HG02642 (cell line): ENCODE results near the gene ATXN7L1.
"Not testable (repeated sequence)": the region's sequence is repeated elsewhere in the genome, so short reads cannot be mapped to it uniquely, and the experiment has no call there.

Experiments used
- ATAC-seq: cut with Tn5 transposase; IDR thresholded peaks from one replicate; pipeline ENCODE4 v1.9.1; 2021; ENCODE audit warnings: mild to moderate bottlenecking; ENCODE audit not compliant: unreplicated experiment, poor library complexity

Gene ATXN7L1

DNA sequence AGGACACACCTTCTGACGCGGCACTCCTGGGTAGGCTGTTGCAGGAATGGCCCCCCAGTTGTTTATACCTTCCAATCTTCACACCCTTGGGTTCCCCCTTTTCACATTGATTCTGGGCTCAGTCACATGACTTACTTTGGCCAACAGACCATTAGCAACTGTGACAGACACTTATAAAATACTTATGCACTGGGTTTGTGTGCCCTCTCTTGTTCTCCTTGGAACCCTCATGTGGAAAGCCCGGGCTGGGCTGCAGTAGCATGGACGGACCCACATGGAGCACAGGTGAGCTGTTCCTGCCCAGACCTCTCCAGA, 69.0 kb downstream of the ATXN7L1 start:
- no peak for ATAC-seq

DNA sequence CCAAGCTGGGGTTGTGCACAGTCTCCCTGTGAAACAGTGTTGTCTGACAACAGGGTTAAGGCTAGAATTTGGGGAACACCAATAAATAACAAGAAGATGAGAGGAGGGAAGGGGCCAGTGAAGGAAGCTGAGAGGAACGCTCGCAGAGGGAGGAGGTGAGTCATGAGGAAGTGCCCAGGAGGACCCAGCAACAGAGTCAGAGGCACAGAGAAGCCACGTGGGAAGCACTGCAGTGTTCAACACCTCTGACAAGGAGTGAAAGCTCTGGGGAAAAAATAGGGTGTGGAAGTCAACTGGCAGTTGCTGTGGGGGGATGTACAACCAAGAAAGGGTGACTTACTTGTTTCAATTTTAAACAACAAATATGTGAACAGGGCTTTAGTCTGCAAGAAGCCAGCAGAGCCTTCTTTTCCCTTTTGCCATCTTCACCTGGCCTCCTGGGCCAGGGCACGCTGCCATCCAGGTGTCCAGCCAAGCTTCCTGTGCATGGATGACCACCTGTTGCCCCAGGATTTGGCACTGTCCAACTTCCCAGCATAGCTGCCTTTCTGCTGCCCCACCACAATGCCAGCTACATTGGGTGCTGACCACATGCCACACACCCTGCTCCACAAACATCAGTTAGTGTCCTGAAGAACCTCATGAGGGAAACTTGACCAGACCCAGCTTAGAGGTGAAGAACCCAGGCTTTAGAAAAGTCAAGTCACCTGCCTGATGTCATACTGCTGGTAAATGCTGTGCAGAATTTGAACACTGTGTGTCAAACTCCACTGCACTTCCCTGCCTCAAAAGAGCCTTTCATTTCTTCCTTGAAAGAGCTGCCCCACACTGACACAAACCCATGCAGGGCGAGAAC, 69.6 kb downstream of the ATXN7L1 start:
- peak; percentile 37 for ATAC-seq

DNA sequence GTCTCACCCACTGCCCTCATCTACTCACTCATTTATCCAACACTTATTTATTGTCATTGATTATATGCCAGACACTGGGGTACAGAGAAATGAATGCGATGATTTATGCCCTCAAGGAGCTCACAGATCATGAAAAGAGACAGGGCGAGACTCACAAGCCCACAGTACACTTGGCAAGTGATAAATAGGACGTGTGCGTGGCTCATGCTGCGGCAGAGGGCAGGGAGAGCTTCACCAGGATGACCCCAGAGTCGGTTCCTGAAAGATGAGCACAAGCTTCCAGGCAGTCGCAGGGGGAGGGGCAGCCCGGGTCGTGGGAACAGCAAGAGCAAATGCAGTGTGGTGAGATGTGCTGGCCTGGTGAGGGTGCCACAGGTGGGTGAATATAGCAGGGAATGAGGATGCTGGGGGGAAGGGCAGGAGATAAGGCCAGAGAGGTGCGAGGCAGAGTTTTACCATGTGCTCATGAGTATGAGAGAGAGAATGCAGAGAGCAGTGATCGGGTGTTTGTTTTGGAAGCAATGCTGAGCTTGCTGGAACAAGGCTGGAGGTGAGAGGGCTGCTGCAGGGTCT, 70.9 kb downstream of the ATXN7L1 start:
- ATAC-seq: no peak

DNA sequence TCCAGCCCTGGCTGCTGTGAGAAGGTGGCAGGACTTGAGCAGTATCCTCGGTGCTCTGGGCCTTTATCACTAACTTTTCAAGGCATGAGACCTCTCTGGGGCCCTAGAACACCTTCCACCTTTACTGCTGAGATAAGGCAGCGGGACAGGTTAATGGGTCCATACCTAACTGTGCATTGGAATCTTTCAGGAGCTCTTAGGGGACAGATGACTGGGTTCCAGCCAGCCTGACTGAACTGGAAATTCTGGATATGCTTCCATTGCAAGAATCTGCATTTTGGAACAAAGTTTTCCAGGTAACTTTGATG, 73.0 kb downstream of the ATXN7L1 start:
- no peak for ATAC-seq

DNA sequence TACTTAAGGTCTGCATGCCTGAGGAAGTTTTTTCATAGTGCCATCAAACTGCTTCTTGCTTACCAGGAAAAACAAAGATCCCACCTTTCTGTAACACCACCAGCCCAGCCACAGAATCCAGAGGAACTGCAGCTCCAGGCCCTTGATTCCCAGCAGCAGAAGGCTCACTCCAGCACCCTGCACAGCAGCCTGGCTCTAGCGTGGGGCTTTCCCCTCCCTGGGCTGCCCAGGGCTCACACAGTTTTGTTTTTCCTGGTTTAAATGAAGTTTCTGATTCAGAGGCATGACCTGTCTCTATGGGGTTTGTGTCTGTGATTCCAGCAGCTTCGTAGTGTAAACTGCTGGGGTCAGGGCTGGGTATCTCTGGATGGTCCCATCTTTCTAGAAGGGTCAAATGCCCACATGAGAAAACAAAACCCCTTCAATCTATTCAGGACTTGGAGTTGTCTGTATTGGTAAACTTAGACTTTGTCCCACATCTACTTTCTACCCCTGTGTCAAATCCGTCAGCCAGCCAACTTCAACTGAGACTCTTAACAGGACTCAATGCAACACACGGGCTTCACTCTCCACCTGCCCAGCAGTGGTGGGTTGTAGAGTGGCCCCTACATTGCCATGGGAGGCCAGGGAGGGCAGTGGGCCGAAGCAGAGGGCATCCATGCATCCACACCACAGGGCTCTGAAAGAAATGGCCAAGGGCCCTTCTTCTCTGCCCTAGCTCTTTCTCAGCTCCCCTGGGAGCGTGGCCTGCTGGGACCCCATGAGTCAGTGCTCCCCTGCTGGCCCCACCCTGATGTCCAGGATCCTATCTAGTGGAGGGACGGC, 73.6 kb downstream of the ATXN7L1 start:
- ATAC-seq: no peak

DNA sequence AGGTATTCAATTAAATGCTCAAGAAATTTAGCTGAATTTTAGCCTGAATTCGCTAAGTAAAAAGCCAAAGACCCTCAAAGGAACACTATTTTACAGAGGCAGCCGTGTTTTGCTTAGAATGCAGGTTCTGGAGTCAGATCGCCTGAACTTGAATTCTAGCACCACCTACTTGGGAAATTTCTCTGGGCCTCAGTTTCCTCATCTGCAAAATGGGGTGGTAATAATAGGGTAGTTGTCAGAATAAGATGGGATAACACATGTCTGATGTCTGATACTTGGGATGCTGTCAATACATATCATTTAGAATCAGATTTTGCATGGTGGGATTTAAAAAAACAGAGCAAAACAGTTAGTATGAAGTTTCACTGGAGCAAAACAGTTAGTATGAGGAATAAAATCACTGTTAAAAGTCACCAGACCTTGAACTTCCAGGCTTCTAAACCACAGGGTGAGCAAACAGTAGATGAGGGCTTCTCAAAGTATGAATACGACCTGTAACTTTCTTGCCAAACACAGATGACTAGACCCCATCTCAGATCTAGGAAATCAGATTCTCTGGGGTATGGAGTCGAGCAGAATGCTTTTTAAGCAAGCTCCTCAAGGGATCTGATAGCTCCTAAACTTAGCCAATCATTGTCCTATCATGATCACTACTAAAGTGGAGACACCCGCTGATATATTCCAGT, 75.4 kb downstream of the ATXN7L1 start:
- no peak for ATAC-seq

DNA sequence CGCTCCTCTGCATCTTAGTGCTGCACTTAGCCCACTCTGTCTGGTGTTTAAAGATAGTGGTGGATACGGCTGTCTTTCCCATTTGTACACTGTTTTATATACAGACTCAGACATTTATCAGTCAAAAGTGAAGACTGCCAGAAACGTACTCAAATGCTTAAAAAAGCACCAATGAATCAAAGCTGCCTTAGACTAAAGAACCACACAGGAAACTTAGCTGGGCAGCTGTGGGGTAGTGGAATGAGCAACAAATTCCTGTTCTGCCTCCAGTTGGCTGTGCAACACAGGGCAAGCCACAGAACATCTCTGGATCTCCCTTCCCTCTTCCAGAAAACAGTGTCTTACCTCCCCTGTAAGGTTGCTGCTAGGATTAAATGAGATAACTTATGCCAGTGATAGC, 76.0 kb downstream of the ATXN7L1 start:
- peak; percentile 70 for ATAC-seq

DNA sequence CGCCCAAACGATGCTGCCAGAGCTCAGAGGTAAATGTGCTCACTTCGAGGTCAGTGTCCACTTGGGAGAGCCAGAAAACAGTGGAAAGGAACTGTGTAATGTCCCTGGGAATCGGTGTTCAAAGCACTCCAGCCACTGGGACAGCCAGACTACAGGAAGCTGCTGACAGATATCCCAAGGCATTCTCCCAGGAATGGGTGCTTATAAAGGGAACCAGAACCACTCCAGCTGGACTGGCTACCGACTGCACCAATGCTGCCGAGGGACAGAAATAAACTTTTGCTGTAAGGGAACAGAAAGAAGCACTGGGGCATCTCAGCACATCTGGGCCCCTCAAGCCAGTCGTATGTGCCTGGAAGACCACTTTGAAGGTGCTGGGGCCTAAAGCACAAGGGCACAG, 76.7 kb downstream of the ATXN7L1 start:
- ATAC-seq: no peak

DNA sequence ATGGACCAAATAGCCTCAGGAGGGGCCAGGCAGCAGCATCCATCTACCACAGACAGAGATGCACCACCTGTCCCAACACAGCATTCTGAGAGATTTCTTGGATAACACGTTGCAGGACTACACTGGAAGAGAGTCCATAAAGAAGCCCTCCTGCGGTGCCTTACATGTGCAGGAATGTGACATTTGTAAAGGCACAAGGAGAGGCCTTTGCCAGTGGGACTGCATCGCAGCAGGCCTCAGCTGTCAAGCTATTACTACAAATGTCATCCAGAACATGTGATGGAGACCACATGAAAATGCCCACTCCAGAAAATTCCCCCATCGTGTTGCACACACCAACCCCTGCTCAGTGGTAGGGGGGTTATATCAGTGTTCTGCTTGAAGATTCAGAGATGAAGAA, 77.4 kb downstream of the ATXN7L1 start:
- no peak for ATAC-seq

DNA sequence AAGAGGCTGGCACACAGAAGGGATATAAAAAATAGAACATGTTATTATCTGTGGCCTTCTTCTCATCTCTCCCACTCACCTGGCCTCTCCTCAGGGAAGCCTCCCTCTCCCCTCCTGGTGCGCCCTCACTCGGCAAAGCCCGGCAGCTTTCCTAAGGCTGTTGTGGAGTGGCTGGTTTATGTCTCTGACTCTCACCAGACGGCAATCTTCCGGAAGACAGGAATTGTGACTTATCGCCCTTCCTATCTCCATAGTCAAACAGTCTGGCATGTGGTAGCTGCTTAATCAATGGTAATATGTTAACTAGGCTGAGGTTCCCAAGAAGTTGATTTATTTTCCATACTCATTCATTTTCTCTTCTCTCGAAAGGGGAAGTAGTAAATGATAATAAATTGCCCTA, 78.7 kb downstream of the ATXN7L1 start:
- no peak for ATAC-seq

DNA sequence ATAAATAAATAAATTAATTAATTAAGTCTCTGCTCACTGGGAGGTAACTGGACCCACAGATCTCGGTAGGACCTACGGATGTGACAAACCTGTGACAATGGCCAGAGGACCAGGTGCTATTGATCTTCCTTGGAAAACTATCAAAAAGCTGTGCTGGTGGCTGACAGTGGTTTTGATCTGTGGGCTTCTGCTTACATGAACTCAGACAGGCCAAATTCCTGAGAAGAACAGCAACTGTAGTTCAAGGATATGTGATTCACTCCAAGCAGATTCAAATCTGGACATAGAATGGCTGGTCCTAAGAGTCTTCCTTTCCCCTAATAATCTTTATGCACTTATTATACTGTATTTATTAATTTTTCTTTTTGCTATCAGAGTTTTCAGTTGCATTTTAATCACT, 80.0 kb downstream of the ATXN7L1 start:
- no peak for ATAC-seq

DNA sequence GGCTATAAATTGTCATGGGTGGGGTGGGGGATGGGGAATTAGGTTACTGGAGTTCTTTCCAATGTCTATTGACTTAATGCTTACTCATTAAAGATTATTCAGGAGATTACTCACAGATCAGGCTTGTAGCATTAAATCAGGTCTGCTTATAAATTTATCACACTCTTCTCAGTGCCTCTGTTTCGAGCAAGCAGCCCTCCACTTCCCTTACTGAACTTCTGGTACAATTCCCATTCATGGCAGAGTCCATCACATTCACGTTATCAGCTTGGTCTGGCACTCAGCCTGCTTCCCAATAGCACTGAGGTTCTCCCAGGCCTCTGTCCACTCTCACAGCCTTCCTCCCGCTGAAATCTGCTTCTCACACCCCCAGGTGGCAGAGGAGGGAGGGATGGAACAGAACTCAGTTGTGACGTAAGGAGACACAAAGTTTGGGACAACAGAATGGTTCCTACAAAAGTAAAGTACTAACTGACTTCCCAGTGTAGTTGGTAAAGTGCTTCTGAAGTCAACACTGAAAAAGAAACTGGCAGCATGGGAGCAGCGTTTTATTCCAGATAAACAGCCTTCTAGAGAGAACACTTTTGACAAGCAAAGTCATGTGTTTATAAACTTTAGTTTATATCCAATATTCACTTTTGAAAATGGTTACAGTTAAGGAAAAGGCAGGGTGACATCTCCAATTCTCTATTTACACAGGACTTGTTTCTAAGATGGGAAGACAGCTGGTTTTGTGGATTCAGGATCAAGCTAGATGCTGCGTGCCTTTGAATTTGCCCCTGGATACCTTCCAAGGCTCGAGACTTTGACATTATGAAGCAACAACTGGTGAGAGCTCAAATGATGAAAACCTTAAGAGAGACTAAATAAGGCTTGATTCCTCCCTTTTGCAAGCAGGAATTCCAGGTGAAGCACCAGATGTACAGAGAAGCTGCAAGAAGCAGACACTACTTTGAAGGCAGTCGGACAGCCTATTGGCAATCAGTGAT, 81.4 kb downstream of the ATXN7L1 start:
- no peak for ATAC-seq

DNA sequence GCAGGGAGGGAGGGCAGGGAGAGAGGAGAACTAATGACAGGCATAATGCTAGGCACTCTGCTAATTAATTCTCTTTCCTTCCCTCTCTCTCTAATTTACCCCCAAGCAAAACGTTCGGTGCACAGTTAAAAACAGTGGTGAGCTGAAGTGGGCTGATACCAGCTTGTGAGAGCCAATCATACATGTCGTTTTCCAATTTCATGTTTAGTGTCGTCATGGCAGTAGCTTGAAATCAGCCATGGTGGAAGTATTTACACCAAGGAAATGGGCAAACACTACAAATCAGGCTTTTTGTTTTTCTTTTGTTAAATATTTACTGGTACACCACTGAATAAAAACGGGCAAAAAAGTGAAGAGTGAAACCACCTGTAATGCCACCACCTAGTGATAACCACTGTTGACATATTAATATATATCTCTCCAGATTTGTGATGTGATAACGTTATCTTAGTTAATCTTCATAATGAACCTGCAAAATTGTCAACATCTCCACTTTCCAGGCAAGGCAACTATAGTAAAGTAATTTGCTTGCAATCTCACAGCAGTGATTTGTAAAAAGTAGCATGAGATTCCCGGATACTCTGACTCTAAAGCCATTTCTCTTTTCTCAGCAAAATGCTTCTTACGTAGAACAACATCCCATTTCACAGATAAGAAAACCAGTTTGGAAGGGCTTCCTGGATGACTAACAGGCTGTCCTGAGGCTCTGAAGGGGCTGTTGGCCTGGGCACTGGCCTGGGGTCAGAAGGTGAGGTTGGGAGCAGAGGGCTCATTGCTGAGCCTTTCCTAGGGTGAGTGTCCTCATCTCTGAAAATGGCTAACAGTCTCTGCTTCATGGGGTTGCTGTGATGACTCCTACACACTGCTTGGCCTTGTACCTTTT, 83.7 kb downstream of the ATXN7L1 start:
- no peak for ATAC-seq

DNA sequence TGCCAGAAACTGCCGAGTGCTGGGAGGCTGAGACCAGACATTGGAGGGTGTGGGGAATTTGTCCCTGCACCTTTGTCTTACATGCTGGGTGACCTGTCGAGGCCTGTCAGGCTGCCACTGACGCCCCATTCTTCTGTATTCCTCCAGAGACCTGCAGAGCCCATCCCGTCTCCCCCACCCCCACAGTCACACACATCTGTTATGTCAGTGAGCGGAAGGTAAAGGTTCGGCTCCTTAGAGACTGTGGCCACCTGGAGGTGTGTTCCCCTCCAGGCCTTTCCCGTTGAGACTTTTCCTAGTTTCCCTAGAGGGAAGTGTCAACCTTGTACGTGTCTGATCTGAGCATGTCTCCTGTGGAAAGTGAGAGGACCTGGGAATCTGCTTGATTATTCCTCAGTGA, 84.5 kb downstream of the ATXN7L1 start:
- ATAC-seq: no peak

DNA sequence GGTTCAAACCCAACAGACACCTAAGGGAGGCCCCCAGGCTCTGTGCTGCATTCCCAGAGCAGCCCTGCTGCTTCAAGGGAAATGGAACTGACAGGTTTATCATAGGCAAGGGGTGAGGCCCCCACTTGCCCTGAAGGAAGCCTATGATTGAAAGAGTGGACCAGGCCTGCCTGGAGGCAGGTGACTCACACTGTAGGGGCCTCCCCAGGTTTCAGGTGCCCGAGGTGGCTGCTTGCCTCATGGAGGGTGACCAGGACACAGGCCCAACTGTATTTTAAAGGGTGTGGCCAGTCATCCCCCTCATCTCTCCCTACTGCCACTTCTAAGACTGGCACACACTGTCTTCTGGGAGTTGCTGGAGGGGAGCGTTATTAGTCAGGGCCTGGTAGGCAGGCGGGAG, 85.4 kb downstream of the ATXN7L1 start:
- ATAC-seq: no peak

DNA sequence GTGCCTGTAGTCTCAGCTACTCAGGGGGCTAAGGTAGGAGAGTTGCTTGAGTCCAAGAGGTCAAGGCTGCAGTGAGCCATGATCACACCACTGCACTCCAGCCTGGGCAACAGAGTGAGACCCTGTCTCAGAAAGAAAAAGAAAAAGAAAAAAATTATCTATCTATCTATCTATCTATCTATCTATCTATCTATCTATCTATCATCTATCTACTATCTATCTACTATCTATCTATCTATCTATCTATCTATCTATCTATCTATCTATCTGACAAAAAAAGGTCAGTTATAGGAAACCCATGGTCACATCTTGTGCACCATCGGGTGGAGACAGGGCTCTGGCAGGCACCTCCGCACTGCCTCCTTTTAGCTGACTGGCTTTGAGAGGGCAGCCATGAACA, 85.9 kb downstream of the ATXN7L1 start:
- not testable (repeated sequence) for ATAC-seq

DNA sequence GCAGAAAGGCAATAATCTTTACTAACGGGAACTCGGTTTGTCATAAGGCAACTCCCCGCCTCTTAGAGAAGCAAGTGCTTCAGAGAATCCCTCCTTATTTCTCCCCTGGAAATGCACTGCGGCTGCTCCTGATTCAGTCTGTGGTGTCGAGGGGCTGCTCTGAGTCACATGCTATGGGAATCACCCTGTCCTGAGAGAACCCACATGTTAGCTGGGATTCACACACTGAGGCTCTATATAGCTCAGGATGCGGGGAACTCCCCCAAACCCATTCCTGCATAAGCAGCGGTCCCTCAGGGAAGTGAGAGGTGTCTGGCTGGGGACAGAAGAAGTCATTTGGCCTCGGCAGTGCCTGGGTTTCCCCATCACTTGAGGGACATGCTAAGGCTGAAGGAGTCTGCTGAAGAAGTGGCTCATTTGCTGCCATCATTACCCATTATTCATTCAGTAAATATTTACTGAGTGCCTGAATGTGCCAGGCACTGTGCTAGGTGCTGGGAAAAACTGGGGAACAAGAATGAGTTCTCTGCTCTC, 87.5 kb downstream of the ATXN7L1 start:
- no peak for ATAC-seq

DNA sequence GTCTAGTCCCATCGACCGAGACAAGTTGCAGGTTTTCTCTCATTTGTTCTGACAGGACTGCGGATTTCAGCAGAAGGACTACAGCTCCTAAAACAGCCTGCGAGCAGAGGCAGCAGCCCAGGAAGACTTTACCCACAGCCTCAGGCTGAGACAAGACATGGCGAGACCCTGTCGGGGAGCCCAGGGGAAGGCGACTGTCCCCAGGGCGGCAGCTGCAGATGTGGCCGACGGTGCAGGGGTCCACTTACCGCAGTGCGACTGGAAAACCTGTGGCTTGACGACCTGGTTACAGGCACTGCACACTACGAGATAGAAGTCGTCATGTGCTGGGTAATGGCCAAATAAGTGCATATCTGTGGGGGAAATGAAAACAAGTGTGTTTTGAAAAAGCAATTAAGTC, 88.0 kb downstream of the ATXN7L1 start:
- no peak for ATAC-seq

DNA sequence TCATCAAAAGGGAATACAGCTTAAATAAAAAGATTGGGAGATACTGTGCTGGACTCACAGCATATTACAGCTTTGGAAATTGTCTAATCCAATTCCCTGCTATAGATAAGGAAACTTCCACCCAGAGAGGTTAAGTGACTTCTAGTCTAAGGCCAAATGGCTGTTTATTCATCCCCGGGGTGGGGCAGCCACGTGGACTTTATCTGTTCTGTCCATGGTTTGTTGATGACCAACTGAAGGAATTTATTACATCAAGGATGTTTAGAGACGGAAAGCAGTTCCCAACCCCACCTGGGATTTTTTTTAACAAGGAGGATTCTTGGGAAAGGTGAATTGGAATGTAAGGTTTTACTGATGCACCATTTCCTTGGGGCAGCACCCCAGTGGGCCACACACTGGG, 88.6 kb downstream of the ATXN7L1 start:
- ATAC-seq: no peak
